Testis (tissue), 3 donors: Measurements from ENCODE around the gene CCNE1. TPM values are rescaled to one million over a fixed set of nuclear protein-coding genes. Genes with fewer than 3 reads are reported as not detected.

ENCODE experiments used
- DNase-seq: peaks from one replicate; pipeline ENCODE4 v3.0.0-alpha.2; 2019
- H3K27ac ChIP-seq, 2 donors: fragments of 200-600 bp; sonication (generic); one replicate each; pipeline ENCODE4 v1.5.1; 2019
- H3K27me3 ChIP-seq: fragments of 200-600 bp; sonication (generic); one replicate; pipeline ENCODE4 v1.5.1; 2019
- H3K36me3 ChIP-seq: fragments of 200-600 bp; sonication (generic); one replicate; pipeline ENCODE4 v1.5.1; 2017; ENCODE audit warnings: low read depth; ENCODE audit errors: missing control alignments
- H3K4me1 ChIP-seq: fragments of 200-600 bp; sonication (generic); one replicate; pipeline ENCODE4 v1.5.1; 2019
- H3K4me3 ChIP-seq, 2 donors: fragments of 200-600 bp; sonication (generic); one replicate each; pipeline ENCODE4 v1.5.1; 2017 to 2019
- H3K9me3 ChIP-seq: fragments of 200-600 bp; sonication (generic); one replicate; pipeline ENCODE4 v1.5.1; 2017
- CTCF ChIP-seq, 3 experiments: fragments of 450-650 bp in 2 of 3; fragments of 200-600 bp in 1 of 3; sonication (generic) in 1 of 3; IDR thresholded peaks; one replicate each; pipeline ENCODE4 v1.5.1; 2016 to 2019; ENCODE audit warnings: antibody characterized with exemption in 3 of 3, mild to moderate bottlenecking in 2 of 3, moderate library complexity in 1 of 3
- POLR2A ChIP-seq: fragments of 450-650 bp; IDR thresholded peaks from one replicate; pipeline ENCODE4 v1.6.1; 2017; ENCODE audit warnings: antibody characterized with exemption, mild to moderate bottlenecking, moderate library complexity
- WGBS, 2 donors: methylation state at CpG; one replicate each; pipeline ENCODE4 v1.1.5; 2018; 5-methylcytosine and 5-hydroxymethylcytosine counted together
- intact Hi-C: fragments of 100-400 bp; cut with DNase I; formaldehyde crosslinking; loops from one replicate; pipeline ENCODE4 v1.15.1; 2023; ENCODE audit warnings: low total_unique reads
- polyA plus RNA-seq: library from polyadenylated mRNA; stranded (reverse); fragments of 350-450 nt; fragmentation: Illumina TruSeq; extraction: RNeasy Lipid Tissue Mini Kit (QIAGEN cat#74804); gene quantifications from one replicate; pipeline ENCODE4 v1.2.3, GENCODE V29; 2014; ENCODE audit warnings: low read depth, low replicate concordance; ENCODE audit not compliant: insufficient read depth
- total RNA-seq, 2 donors: library from RNA; depleted of rRNA; stranded (reverse); fragments of >200 nt; gene quantifications; one replicate each; pipeline ENCODE4 v1.2.3, GENCODE V29; 2016

The CCNE1 gene
- total and polyA plus RNA-seq, 3 donors from 2014 or later = 16.3 to 32.2 (median 17.6) TPM

GRCh38 chr19:29832801-29833200 lies 21.0 kb downstream of the CCNE1 start:
- no peaks in the 10 kb centered on the region for H3K27me3 ChIP-seq
- no peaks in the 10 kb centered on the region for H3K36me3 ChIP-seq
- intact Hi-C loops = no loop called here
- TF ChIP-seq CTCF (IDR thresholded peaks at IDR 0.05) (no peak), POLR2A (no peak)
- H3K9me3 ChIP-seq = no peaks in the 10 kb centered on the region
- H3K27ac ChIP-seq = no peak overlapping the region
- H3K4me1 ChIP-seq = no peaks in the 10 kb centered on the region
- 89 to 91% methylated on average over 9 of the region's 9 CpGs for WGBS, 2 donors
- H3K4me3 ChIP-seq = no peak overlapping the region
- DNase-seq = no peak

GRCh38 chr19:29833614-29834261 lies 21.9 kb downstream of the CCNE1 start:
- 88 to 91% methylated on average over 12 of the region's 12 CpGs for WGBS, 2 donors
- TF ChIP-seq POLR2A (no peak), CTCF (IDR thresholded peaks at IDR 0.05) (no peak)

DNA sequence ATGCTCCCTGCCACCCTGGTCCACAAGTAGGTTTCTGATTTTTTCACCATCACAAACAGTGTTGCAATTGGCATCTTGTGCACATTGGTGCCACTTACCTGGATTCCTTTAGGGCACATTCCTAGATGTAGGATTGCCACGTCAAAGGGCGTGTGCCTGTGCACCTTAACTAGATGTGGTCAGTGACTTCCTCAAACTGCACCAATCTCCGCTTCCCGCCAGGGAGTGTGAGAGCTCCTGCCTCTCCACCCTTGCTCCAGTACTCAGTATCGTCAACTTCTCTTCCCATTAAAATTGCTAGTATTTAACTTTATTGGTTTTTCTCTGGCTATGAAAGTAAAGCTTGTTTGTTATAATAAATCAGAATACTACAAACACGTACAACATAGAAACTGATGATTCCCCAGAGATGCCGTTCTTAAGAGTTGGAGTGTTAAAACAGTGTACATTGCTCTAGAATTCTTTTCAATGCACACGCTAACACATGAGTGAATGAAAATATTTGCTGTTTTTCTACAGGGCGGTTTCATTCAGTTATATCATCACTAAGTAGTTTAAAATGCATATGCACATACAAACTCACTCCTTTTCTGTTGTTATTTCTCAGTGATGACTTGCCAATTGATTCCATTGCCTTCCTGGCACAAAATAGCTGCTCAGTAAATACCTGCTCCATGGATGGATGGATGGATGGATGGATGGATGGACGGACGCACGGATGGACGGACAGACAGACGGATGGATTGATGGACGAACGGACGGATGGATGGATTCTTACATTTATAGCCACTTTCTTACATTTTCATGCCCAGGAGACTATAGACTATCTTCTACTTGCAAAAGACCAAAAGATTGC lies 23.4 kb downstream of the CCNE1 start:
- WGBS, 2 donors = 84 to 89% methylated on average over 17 of the region's 17 CpGs
- no peaks in the 10 kb centered on the region for H3K36me3 ChIP-seq
- no peaks in the 10 kb centered on the region for H3K4me1 ChIP-seq
- TF ChIP-seq POLR2A (no peak), CTCF (IDR thresholded peaks at IDR 0.05) (no peak)
- H3K27me3 ChIP-seq = no peaks in the 10 kb centered on the region
- no peak overlapping the region for H3K4me3 ChIP-seq
- H3K9me3 ChIP-seq = no peaks in the 10 kb centered on the region
- H3K27ac ChIP-seq = no peak overlapping the region
- intact Hi-C loops = no loop called here
- DNase-seq = no peak

More at GRCh38 chr19:29833614-29834261, 21.9 kb downstream of the CCNE1 start:
- Histone ChIP-seq H3K27me3 (no peaks in the 10 kb centered on the region), H3K9me3 (no peaks in the 10 kb centered on the region), H3K4me1 (no peaks in the 10 kb centered on the region), H3K27ac (no peak overlapping the region), H3K4me3 (no peak overlapping the region), H3K36me3 (no peaks in the 10 kb centered on the region)
- DNase-seq = no peak
- intact Hi-C loops = no loop called here

GRCh38 chr19:29836409-29836825 lies 24.6 kb downstream of the CCNE1 start:
- no peak overlapping the region for H3K27ac ChIP-seq
- intact Hi-C loops = no loop called here
- H3K27me3 ChIP-seq = no peaks in the 10 kb centered on the region
- no peak overlapping the region for H3K4me3 ChIP-seq
- no peaks in the 10 kb centered on the region for H3K36me3 ChIP-seq
- WGBS, 2 donors = 76 to 89% methylated on average over 5 of the region's 5 CpGs
- DNase-seq = no peak
- no peaks in the 10 kb centered on the region for H3K9me3 ChIP-seq
- TF ChIP-seq CTCF (IDR thresholded peaks at IDR 0.05) (no peak), POLR2A (no peak)
- H3K4me1 ChIP-seq = no peaks in the 10 kb centered on the region
